HG03159 (cell line): ENCODE results near the gene HOXA3.

Source experiments
- ATAC-seq: cut with Tn5 transposase; IDR thresholded peaks from one replicate; pipeline ENCODE4 v1.9.1; 2021; ENCODE audit warnings: mild to moderate bottlenecking, moderate library complexity; ENCODE audit not compliant: unreplicated experiment

The HOXA3 gene

DNA sequence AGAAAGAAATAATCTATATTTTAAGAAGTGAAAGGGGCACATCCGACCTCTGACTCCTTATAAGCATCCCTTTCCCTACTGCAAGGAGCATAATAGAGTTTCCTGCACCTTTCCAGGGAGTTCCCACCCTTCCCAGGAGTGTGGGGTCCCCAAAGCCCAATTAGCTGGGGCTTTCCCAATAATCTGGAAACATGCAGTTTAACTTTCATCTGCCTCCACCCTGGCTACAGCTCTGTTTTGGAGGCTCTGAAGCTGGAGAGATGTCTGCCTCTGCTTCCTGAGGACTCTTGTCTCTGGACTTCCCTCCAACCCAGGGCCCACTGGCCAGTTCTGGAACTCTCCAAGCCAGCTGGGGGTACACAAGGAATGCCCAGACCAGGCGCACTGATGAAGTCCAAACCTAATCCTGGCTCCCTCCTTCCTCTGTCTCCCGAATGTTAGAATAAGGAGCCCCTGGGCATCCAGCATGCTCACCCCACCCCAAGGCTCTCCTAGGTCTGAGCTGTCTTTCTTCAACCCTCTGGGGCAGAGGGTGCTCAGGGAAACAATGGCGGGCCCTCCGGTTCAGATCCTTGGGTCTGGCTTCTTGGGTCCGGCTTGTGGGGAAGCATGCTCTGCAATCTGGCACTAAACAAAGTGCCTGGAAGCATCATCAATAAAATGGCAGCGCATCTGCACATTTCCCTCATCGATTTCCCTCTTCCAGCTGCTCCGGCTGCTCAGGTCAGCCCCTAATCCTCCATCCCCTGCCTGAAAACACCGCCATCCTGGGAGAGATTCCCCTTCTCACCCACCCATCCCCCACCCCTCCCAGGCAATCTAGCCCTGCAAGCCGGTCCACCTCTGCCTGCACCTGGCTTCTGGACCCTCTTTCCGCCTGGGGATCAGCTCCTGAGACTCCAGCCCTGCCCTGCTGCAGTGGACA lies 35.2 kb downstream of the HOXA3 start:
- ATAC-seq: no peak

DNA sequence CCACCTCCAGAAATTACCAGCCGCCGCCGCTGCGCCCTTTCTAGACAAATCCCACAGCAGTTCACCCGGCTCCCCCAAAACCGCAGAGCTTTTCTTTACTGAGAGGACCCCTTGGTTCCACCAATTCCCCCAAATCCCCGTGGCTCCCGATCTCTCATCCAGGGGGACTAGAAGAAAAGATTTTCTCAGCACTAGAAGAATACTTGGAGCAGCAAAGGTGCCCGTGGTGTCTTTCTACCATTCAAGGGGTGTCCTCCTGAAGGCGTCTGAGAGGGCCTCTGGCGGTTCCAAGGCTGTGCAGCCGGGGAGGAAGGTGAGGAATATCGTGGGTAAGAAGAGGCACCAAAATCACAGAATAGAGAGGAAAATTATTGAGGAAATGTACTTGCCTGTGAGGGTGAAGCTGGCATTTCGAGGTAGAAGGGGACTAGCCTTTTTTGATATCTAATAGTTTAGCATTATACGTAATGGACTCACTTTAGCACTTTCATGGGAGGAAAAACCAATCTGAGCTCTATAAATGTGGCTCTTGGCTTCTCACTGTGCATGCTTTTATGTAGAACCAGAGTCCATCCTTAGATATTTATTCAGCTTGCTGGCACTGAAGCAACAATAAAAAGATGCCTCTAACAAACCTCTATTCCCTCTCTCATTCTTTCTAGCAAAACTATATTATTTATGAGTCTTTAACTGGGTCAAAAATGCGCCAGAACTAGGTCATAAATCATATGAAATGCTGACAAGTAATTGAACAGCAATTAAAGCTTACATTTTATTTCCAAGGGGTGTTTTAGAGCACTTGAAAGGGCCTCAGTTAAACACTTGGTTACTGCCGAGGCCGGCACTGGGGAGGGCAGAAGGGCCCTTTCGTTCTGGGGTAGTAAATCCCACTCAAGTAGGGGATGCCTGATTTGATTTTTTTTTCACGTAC lies 36.1 kb downstream of the HOXA3 start:
- no peak for ATAC-seq

DNA sequence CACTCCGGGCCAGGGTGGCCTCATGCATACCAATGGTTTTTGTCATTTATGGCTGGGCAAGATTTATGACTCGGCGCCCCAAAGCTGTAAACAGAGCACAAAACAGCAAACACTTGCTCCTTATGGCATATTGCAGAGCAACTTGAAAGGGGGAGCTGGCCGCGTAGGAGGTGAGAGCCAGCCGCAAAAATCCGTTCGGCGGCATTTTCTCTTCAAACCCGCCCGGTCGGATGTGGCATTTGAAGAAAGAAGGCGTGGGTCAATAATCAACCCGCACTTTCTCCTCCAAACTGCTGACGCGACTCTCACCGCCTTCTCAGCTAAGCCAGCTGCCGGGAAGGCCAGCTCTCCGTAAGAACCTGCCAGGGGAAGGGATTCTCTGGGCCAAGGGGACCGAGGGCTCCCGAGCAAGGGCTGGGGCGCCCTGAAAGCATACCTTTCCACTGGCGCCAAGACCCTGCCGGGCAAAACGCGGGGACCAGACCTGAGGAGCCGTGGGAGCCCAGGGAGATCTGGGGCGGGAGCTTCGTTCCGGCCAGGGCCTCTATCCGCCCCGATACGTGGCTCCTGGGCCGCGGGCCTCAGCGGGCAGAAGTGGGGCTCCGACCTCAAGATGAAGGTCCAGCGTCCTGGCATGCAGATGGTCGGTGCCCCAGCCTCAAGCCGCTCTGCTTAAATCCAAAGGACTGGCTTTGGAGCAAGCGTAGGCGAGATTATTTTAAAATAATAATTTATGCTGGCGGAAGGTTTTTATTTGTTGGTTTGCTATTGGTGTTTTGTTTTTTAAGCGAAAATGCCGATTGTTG lies 37.0 kb downstream of the HOXA3 start:
- no peak for ATAC-seq

DNA sequence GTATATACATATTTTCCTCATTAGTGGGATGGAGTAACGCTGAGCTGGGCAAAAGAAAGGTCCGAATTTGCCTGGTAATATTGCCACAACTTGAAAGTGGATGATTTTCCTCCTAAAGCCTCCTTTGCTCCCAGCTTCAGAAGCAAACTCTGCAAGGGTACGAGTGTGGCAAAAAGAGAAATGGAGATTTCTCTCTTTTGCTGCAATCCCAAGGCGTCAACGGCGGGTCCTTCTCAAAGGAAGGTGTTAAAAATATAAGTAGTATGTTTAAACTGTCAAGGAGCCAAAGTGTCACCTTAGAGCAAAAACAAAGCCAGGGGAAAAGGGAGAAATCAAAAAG lies 37.5 kb downstream of the HOXA3 start:
- ATAC-seq: no peak

GRCh38 chr7:27113991-27114769 lies 38.2 kb downstream of the HOXA3 start:
- ATAC-seq: no peak

- no peak for ATAC-seq
These were observed 39.1 kb downstream of the HOXA3 start for GRCh38 chr7:27112955-27113949.

GRCh38 chr7:27112361-27112760 lies 40.0 kb downstream of the HOXA3 start:
- no peak for ATAC-seq

DNA sequence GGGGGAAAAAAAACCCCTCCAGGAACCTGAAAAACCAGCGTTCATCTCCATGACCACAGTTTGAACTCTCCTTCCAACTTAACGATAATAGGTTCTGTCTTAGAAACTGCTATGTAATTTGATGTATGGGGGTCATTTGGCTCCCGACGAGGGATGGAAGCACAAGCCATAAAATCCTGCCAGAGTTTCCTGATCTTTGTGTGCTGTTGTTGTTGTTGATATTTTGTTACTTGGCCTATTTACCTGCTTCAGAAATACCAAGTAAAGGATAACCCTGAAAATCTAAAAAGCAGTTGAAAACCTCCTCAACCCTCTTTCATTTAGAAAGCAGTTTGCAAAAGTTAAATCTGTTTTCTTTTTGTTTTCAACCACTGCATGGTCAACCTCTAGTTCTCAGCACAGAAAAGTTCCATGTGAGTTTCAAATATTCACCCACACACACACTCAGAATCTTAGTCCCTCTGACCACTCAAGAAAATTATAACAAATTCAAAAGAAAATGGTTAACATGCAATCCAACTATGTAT lies 40.6 kb downstream of the HOXA3 start:
- no peak for ATAC-seq

DNA sequence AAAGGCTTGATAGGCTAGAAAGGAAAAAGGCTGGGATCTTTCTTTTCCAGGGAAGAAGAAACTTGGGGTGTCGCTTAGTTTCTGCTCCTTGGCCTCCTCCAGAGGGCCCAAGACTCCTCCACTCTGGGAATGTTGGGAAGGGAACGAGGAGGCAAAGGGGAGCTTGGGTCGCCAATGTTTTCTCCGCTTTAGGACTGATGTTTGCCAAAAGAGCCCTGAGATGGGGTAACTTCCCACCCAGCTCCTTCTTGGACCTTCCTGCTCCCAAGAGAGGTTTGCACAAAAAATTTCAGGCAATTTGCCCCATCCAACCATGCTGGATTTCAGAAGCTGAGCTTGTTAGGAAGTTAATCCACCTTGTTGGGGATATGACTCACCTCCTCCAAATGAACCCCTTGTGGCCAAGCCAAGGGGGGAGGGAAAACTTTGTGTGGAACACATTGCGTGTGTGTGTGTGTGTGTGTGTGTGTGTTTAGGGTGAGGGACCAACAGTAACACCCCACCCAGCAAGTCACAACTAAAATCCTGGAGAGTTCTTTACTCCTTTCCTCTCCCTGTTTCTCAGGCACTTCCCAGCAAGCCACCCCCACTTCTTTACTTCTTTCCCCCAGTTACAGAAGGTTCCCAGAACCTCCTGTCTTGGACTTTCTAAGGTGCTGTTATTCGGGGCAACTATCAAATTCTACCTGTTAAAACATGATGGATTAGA lies 41.2 kb downstream of the HOXA3 start:
- no peak for ATAC-seq

- no peak for ATAC-seq
These were observed 42.0 kb downstream of the HOXA3 start for GRCh38 chr7:27110186-27111031.

GRCh38 chr7:27109466-27110185 lies 42.8 kb downstream of the HOXA3 start:
- no peak for ATAC-seq

GRCh38 chr7:27108390-27109127 lies 43.8 kb downstream of the HOXA3 start:
- no peak for ATAC-seq

DNA sequence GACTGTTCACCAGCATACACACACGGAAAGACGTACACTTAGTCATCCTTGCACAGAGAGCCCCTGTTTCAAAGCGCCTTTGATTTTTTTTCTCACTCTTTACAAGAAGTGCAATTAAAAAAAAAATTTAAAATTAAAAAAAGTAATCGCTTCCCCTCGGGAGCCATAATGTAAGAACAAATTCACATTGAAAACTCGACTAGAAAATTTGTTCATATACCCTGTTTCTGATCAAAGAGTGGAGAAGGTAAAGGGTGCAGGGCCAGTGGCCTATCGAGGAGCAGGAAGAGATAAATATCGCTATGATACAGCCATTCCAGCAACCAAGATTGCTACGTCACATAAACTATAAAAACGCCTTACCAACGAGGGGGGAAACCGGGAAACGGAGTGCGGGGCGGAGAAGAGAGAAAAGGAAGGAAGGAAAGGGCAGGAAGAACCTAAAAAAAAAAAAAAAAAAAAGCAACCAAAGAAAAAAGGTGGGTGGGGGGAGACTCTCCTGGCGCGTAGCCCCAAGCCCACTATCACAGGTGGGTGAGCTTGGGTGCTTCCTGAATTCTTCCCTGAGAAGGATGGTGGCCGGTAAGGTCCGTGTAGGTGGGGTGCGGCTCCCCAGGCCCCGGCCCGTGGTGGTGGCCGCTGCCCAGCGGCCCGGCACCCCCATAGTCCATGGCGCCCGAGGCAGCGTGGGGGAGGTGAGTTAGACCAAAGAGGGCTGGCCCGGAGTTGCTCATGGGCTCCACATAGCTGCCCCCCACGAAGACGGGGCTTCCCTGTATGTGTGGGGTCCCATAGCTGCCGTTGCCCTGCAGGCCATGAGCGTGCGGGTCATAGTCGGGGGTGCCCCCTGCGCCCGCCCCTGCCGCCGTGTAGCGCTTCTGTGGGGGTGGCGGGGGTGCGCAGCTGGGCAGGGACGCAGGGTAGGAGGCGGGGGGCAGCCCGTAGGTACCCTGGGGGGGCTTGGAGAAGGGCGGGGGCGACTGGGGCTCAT lies 44.7 kb downstream of the HOXA3 start:
- no peak for ATAC-seq

- ATAC-seq: no peak
These were observed 45.5 kb downstream of the HOXA3 start for GRCh38 chr7:27106901-27107240.
